Progenitor cell of endocrine pancreas (in vitro differentiated cells): ENCODE results near the gene KLHL26. TPM values are rescaled to one million over a fixed set of nuclear protein-coding genes. Genes with fewer than 3 reads are reported as not detected.

Experiments used
- DNase-seq: peaks from one replicate; pipeline ENCODE4 v3.0.0; 2021; ENCODE audit warnings: low spot score; ENCODE audit not compliant: unreplicated experiment
- H3K27ac Mint-ChIP-seq: 2 replicates; pipeline ENCODE4 v1.8.0; 2021; ENCODE audit warnings: mild to moderate bottlenecking, moderate library complexity, mixed read lengths
- H3K27me3 Mint-ChIP-seq: 2 replicates; pipeline ENCODE4 v1.8.0; 2021; ENCODE audit warnings: mixed read lengths
- H3K36me3 Mint-ChIP-seq: 2 replicates; pipeline ENCODE4 v1.8.0; 2022; ENCODE audit warnings: mixed read lengths; ENCODE audit not compliant: insufficient read depth
- H3K4me1 Mint-ChIP-seq: 2 replicates; pipeline ENCODE4 v1.8.0; 2021; ENCODE audit warnings: low read depth, mixed read lengths
- H3K4me3 Mint-ChIP-seq: 2 replicates; pipeline ENCODE4 v1.8.0; 2021; ENCODE audit warnings: low read depth, mild to moderate bottlenecking, moderate library complexity, mixed read lengths
- H3K9me3 Mint-ChIP-seq: 2 replicates; pipeline ENCODE4 v1.8.0; 2021; ENCODE audit warnings: low read depth, mixed read lengths
- total RNA-seq: library from RNA; stranded (reverse); gene quantifications from 2 replicates; pipeline ENCODE4 v1.2.1, GENCODE V29; 2021
- TF ChIP-seq, protein P1 (sequence below): fragments of 200-600 bp; sonication (generic); IDR thresholded peaks from one replicate; pipeline ENCODE4 v1.5.0; 2021; ENCODE audit warnings: antibody characterized with exemption, mild to moderate bottlenecking; ENCODE audit not compliant: unreplicated experiment

Gene KLHL26
- total RNA-seq, 1 donor from 2014 or later = 12.3 TPM

GRCh38 chr19:18594096-18594823, 42.6 kb upstream of the KLHL26 start:
- peak overlapping the region; percentile 73 for H3K27ac Mint-ChIP-seq
- DNase-seq = peak; percentile 78
- peaks cover 2% of the 10 kb centered on the region for H3K36me3 Mint-ChIP-seq
- peak overlapping the region; percentile 55 for H3K4me3 Mint-ChIP-seq
- no peaks in the 10 kb centered on the region for H3K9me3 Mint-ChIP-seq
- peaks cover 14% of the 10 kb centered on the region for H3K4me1 Mint-ChIP-seq
- peaks cover 40% of the 10 kb centered on the region for H3K27me3 Mint-ChIP-seq
- TF ChIP-seq, protein P1, sequence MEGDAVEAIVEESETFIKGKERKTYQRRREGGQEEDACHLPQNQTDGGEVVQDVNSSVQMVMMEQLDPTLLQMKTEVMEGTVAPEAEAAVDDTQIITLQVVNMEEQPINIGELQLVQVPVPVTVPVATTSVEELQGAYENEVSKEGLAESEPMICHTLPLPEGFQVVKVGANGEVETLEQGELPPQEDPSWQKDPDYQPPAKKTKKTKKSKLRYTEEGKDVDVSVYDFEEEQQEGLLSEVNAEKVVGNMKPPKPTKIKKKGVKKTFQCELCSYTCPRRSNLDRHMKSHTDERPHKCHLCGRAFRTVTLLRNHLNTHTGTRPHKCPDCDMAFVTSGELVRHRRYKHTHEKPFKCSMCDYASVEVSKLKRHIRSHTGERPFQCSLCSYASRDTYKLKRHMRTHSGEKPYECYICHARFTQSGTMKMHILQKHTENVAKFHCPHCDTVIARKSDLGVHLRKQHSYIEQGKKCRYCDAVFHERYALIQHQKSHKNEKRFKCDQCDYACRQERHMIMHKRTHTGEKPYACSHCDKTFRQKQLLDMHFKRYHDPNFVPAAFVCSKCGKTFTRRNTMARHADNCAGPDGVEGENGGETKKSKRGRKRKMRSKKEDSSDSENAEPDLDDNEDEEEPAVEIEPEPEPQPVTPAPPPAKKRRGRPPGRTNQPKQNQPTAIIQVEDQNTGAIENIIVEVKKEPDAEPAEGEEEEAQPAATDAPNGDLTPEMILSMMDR = peak; percentile 86

DNA sequence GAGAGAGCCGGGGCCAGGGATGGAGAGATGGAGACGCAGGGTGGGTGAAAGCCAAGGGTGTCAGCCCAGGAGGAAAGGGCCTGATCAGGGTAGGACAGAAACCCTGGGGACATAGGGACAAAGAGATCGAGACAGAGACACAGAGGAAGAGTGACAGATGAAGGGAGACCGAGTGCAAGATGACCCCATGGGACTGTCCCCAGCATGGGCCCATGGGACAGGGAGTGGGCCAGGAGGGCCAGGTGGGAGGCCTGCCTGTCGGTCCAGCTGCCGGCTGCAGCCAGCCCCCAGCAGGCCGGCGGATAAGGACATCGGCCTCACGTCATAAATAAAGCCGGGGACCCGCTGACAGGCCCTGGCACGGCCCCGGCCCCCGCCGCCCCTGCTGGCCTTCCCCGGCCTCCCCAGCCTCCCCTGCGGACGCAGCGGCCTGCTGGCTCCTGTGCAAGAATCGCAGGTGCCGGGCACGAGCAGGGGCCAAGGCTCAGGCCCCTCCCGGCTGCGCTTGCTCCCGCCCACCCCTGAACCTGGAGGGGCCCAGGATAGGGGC, 41.9 kb upstream of the KLHL26 start:
- Mint-ChIP-seq H3K36me3 (peaks cover 2% of the 10 kb centered on the region), H3K9me3 (no peaks in the 10 kb centered on the region), H3K27me3 (peaks cover 47% of the 10 kb centered on the region), H3K4me1 (peaks cover 12% of the 10 kb centered on the region), H3K27ac (peak overlapping the region; percentile 73), H3K4me3 (peak overlapping the region; percentile 55)
- TF ChIP-seq, protein P1 = no peak
- no peak for DNase-seq

GRCh38 chr19:18595475-18595874, 41.4 kb upstream of the KLHL26 start:
- Mint-ChIP-seq H3K4me1 (peaks cover 9% of the 10 kb centered on the region), H3K27me3 (peaks cover 49% of the 10 kb centered on the region)
- no peak for DNase-seq

DNA sequence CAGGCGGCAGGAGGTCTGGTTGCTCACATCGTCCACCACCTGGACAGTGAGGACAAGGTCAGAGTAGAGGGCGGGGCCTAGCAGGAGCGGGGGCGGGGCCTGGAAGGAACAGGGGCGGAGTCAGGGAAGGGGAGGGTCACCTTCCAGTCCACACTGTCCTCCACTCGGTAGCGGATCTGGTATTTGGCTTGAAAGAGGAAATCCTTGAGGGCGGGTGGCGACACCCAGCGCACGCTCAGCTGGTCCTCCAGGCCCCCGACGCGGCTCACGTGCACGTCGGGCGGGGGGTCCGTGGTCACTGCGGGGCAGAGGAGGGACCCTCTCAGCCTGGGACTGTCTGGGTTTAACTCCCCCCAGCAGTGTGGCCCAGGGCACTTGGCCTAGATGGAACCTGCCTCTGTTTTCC, 40.1 kb upstream of the KLHL26 start:
- no peak for DNase-seq
- Mint-ChIP-seq H3K4me3 (no peak overlapping the region), H3K27me3 (peaks cover 54% of the 10 kb centered on the region), H3K36me3 (no peaks in the 10 kb centered on the region), H3K9me3 (no peaks in the 10 kb centered on the region), H3K4me1 (peaks cover 8% of the 10 kb centered on the region), H3K27ac (no peak overlapping the region)
- TF ChIP-seq, protein P1 = no peak

More at GRCh38 chr19:18595475-18595874, 41.4 kb upstream of the KLHL26 start:
- H3K36me3 Mint-ChIP-seq = peaks cover 2% of the 10 kb centered on the region
- TF ChIP-seq, protein P1 = no peak
- H3K9me3 Mint-ChIP-seq = no peaks in the 10 kb centered on the region
- H3K4me3 Mint-ChIP-seq = no peak overlapping the region
- H3K27ac Mint-ChIP-seq = no peak overlapping the region

DNA sequence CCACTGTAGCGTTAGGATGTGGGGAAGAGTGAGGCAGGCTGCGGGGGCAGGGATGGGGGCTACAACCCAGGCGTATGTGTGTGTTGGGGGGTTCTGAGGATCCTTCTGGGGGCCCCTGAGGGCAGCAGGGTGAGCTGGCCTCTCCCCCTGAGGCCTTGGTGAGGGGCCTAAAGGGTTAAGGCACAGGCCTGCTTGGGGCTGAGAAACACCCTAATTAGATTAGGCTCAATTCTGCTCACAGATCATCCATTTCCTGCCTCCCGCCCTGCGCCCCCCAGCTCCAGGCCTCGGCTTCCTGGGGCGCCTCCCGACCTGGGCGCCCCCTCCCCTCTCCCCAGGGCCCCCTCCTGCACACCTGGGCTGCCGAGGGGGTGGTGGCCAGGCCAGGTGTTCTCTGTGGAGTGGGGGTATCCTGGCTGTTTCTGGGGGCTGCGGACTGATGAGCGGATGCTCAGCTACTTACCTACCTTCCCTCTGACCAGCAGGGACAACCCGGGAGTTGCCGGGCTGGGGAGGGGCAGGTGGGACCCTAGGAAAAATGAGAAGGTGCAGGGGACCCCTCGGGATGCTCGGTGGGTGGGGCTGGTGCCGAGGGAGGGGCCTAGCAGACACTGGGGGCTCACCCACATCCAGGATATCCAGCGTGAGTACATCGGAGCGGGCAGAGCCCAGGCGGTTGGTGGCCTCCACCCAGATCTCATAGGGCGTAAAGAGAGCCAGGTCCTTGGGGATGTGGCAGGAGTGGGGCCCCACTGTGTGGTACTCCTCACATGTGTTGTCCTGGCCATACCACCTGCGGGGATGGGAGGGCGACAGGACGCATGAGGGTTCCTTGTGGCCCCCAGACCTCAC, 38.8 kb upstream of the KLHL26 start:
- Mint-ChIP-seq H3K4me1 (peaks cover 8% of the 10 kb centered on the region), H3K4me3 (no peak overlapping the region), H3K27ac (peak overlapping the region; percentile 52), H3K36me3 (no peaks in the 10 kb centered on the region), H3K27me3 (peaks cover 63% of the 10 kb centered on the region), H3K9me3 (no peaks in the 10 kb centered on the region)
- DNase-seq = no peak
- TF ChIP-seq, protein P1 = no peak
